NCI-H1417 treated with DMSO at 0.1 percent for 48 hours (cell line): ENCODE results near the gene SDC4.

Experiments used
- DNase-seq: peaks from one replicate; lab custom pipeline; 2025; lab: John Stamatoyannopoulos, UW

SDC4 gene

DNA sequence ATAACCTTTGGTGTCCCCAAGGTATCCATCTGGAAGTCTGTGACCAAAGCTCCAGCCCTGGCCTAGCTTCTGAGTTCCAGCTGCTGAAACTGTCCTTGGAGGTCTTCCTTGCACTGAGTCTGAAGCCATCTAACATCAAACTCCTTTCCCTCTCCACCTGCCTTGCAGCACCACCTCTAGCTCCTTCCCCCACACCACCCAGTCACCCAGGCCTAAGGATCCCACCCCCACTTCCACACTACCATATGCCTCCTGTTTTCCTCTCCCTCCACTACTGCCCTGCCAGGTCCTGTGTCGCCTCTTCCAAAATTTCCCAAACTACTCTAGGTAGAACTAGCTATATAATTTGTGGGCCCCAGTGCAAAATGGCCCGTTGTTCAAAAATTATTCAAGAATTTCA is 29.3 kb downstream of the SDC4 start:
- no peak for DNase-seq

DNA sequence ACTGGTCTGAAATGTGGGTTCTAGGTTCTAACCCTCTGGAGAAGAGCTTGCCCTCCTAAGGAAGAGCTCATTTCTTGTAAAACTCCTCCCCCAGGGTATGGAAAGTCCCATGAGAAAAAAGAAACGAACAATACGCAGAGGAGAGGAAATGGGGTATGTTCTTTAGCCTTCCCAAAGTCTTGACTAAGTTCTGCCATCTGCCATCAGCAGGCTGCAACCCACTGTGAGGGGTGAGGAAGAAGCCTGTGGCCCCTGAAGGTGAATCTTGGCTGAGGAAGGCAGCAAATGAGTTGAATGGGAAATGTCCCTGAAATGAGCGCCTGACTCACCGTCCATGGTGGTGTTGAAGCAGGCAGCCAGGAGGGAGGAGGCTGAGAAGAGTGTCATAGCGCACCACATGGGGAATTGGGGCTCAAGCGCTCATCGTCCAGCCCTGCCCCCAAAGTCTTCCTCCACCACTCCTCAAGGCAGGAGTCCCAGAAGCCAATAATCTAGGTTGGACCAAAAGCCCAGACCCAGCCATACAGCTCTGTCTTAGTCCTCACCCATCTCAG is 29.8 kb downstream of the SDC4 start:
- no peak for DNase-seq

DNA sequence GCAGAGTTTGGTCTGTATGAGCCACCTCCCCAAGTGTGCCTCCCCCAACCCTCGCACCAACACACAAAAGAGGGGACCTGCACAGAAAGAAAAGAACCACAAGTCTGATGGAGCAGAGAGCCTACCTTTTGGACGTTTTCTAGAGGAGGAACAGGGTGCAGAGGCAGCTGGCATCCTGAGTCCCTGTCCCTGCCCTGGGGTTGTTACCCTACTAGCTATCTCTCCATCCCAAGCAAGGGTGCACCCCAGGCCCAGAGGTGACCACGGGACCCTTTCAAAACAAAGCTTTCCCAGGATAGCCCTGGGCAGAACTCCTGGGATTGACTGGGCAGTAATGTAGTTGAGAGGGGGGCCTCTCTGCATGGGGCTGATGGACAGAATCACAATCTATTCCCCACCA is 30.4 kb downstream of the SDC4 start:
- no peak for DNase-seq

DNA sequence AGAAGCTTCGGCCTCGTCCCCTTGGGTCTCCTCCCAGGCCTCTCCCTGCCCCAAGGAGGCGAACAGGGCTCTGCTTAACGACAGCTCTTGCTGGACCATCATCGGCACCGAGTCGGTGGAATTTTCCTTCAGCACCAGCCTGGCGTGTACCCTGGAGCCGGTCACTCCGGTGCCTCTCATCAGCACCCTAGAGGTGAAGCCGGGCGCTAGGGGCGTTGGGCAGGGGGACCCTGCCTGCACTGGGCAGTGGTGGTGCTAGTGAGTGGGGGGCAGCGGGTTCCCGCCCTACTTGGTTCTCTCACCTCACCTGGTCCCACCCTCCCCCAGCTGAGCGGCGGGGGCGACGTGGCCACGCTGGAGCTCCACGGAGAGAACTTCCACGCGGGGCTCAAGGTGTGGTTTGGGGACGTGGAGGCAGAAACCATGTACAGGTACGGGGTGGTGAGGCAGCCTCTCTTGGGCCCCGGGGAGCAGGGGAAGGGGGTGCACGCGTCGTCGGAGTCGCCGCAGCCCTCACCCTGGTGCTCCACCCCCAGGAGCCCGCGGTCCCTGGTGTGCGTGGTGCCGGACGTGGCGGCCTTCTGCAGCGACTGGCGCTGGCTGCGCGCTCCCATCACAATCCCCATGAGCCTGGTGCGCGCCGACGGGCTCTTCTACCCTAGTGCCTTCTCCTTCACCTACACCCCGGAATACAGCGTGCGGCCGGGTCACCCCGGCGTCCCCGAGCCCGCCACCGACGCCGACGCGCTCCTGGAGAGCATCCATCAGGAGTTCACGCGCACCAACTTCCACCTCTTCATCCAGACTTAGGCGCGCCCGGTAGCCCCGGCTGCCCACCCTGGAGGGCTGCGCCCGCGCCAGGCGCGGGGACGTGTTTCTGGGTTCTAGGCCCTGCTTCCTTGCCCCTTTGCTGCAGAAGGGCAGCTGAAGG is 31.8 kb downstream of the SDC4 start:
- DNase-seq, result no peak

DNA sequence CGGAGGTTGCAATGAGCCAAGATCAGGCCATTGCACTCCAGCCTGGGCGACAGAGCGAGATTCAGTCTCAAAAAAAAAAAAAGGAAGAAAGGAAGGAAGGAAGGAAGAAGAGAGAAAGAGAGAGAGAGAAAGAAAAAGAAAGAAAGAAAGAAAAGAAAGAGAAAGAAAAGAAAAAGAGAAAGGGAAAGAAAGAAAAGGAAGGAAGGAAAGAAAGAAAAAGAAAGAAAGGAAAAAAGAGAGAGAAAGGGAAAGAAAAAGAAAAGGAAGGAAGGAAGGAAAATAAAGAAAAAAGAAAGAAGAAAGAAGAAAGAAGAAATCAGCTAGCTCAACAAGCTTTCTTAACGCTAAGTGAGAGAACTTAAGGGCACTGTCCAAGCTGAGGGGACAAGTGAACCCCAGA is 32.6 kb downstream of the SDC4 start:
- DNase-seq, result no peak

DNA sequence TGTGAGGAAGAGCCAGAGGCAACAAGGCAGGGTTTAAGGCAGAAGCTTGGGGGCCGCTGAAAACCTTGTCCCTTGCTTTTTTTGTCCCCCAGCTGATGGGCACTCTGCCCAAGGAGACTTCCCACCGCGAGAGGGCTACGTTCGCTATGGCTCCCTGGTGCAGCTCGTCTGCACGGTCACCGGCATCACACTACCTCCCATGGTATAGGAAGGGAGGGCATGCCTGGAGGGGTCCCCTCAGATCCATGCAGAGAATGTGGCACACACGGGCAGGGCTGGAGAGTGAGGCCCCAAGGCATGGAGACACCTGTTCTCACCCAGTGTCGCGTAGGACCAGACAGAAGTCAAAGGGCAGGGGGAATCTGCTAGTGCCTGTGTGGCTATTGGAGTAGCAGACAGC is 34.3 kb downstream of the SDC4 start:
- DNase-seq, result no peak

DNA sequence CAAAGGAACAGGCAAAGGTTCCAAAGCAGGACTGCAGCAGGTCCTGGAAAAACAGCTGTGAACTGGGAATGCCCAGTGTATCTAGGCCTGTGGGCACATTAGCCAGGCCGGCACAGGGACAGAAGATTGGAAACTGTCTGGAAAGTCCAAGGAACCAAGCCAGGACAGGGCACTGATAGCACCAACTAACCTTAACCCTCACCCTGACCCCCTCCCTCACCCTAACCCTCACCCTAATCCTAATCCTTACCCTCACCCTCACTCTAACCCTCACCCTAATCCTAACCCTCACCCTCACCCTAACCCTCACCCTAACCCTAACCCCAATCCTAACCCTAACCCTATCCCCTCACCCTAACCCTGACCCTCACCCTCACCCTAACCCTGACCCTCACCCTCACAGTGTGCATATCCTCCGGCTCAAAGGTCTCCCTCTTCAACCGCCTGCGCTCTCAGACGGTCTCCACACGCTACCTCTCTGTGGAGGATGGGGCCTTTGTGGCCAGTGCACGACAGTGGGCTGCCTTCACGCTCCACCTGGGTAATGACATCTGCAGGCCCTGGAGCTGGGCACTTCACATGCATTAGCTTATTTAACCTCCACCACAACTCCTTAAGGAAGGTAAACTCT is 35.0 kb downstream of the SDC4 start:
- DNase-seq, result no peak

DNA sequence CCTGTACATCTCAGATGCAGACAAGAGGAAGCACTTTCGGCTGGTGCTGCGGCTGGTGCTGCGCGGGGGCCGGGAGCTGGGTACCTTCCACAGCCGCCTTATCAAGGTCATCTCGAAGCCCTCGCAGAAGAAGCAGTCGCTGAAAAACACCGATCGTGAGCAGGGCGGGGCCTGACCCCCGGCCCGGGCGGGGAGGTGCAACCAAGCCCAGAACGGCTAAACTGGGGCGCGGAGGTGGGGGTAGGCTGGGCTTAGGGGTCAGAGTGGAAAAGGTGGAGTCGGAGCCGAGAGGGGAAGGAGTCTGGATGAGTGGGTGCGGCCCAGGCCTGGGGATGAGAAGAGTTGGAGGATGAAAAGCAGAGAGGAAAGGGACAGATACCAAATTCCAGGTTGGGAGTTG is 36.0 kb downstream of the SDC4 start:
- no peak for DNase-seq

DNA sequence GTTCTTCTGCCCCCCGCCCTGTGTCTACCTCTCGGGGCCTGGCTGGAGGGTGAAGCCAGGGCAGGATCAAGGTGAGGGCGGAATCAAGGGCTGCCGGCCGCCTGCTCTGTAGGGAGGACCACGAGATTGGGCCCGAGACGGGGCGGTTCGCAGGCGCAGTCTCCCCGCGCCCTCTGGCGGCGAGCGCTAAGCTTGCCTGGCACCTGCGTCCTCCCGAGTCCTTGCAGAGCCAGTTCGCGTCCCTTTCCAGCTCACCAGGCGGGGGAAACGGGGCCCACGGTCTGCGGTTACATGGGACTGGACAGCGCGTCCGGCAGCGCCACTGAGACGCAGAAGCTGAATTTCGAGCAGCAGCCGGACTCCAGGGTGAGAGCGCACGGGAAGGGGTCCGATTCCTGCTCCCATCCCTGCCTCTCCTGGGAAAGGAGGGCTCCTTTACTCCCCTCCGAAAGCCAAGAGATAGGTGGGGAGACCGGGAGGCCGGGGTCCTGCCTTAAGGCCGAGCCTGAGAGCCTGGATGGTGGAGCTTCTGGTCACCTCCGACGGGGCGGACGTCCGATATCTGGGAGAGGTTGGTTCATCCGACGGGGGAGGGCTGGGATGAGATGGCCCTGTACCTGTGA is 36.5 kb downstream of the SDC4 start:
- DNase-seq, result no peak

DNA sequence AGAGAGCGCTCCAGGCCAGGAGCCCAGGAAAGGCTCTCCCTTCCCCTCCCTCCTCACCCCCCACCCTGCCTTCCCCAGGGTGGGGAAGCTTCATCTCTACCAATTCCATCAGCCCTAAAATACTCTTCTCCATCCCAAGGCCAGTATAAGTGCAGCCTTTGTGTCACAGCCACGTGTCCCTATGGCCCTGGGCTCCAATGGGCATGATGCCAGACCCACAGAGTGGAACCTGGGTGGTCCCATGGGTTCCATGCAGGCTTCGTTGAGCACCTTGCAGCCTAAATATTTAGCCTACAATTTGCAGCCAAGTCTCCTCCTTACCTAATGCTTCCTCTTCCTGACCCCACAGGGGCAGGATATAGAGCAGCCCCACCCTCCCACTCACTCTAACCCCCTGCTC is 39.1 kb downstream of the SDC4 start:
- DNase-seq, result no peak

DNA sequence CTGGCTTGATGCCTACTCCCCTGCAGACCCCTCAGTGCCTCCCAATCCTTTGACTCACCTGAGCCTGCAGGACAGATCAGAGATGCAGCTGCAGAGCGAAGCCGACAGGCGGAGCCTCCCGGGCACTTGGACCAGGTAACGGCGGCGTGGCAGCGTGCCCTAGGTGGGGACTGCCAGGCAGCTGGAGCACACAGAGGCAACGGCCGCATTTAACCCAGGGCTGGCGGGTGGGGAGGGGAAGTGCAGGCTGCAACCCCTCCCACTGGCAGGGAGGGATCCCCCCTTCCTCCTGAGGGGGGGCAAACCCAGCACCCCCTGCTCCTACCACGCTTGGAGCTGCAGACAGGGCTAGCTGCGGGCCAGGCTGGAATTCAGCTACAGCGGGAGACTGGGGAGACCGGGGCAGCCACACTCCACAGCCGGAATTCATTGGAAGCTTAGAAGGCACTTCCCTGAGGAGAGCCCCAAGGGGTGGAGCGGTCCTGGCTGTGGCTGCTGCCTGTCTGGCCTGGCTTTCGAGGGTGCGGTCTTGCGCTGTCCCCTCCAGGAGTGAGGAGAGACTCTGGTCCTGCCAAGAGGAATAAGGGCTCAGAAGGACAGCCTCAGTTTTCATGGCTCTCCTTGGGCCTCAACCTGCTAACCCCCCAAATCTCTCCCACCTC is 40.0 kb downstream of the SDC4 start, which contains the start of gene MATN4:
MATN4 (minus strand) TSS at position 183 of the 662 bp plus-strand sequence. CDS start 2,717 bp downstream, outside the sequence.
- DNase-seq, result no peak

DNA sequence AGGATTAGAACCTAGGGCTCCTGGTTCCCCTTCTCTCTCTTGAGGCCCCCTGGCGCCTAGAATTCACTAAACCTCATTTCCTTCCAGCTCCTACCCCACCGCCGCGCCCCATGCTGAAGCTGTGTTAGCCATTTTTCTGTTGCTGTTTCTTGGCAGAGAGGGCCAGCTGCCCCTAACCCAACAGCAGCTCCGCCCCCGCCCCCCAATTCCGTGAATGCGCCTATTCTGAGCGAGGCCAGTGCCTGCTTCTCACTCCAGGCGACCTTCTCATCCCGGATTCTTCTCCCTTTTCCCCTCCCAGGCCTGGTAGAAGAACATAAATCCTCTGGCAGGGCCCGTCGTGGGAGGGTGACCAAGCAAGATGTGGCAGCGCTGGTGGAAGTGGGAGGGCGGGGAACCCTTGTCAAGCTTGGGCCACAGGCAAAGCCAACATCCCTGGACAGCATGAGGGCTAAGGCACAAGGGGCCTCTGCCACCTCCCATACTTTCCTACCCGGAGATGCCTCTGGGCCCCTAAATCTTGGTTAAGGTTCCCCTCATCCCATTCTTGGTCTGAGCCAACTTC is 41.1 kb downstream of the SDC4 start:
- no peak for DNase-seq

DNA sequence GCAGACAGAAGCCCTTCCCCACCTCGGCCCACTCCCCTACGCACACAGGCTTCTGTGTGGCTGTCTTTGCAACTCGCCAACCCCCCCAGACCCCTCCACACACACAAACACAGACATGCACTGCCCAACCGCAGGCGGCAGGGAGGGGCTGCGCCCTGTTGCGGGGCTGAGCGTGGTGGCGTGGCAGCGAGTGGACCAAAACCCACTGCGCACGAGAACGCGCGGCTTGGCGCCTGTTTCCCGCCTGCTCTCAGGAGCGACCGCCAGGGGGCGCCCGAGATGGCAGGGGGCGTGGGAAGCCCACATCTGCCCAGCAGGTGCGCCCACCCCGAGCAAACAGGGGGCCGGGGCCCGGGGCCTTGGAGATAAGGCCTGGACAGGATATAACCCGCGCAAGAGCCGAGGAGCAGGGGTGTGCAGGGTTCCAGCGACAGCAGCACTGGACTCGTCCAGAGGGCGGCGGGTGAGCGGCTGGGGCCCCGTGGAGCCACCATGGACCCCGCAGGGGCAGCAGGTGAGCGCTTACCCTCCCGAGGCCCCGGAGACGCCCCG is 41.7 kb downstream of the SDC4 start, which contains the start of gene RBPJL:
RBPJL (plus strand) TSS at position 410 of the 552 bp plus-strand sequence; CDS start at position 493, 83 bp downstream.
- DNase-seq, result no peak

DNA sequence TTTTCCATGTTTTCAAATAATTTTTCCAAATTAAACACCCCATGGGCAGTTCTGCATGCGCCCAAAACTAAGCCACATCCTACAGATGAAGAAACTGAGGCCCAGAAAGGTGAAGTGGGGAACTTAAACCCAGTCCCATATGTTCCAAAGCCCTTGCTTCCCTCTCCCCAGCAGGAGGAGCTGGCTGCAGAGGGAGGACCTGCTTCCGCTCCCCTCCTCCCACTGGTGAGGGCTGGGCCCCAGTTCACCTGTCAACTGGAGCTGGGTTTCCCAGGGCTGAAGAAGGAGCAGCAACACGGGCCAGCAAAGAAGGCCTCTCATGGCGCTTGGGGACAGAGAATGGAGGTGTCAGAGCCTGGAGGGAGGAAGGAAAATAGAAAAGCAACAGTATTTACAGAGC is 43.0 kb downstream of the SDC4 start:
- no peak for DNase-seq

DNA sequence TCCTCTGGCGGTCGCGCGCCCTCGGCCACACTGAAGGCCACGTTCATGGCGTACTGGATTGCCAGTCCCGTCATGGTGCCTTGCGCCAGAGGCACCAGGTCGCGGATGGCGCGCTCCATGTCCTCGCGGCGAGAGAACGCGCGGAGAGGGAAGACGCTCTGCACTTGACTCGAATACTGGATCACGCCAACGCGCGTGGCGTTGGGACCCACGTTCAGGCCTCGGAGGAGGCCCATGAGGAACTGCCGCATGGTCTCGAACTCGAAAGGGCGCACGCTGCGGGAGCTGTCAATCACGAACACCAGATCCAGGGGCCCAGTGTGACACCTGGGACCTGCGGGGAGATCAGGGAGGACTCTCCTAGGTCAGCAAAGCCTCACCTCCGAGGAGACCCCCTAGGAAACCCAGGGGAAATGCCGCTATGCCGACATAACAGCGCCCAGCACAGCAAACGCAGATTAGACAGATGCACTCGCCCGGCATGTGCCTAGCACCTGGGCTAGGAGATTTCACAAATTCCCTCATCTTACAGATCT is 43.7 kb downstream of the SDC4 start:
- no peak for DNase-seq

DNA sequence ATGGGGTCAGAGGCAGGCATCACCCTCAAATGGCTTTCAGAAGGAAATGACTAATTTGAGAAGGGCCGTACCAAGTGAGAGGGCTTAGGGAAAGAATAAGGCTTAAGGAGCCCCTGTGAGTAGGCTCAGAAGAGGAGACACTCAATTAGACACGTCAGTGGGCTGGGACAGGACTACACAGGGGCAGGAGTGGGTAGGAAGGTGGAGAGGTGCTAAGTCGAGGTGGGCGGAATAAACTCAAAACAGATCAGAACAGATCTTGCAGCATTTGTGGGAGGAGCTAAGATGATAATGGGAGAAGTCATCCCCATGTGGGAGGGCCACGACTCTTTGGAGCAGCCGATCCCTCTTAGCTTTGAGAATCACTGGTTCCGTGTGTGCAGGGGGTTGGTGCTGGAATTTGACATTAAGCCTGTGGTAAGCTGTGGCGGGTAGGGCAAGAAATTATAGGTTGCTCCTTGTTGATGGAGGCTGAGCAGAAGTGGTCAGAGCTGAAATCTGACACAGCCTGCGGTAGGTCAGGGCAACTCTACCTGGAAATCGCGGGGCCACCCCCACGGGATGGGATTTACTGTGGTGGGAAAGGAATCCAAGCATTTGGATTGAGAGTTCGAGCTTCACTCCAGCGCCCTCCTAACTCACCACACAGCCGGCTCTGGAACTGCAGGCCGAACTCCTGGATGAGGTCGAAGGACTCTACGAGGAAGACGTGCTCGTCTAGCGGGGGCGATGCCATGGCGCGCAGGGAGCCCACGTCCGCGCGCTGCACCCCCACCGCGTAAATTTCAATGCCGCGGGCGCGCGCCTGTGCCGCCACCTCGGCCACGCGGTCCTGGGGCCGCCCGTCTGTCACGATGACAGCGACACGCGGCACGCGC is 44.4 kb downstream of the SDC4 start:
- no peak for DNase-seq

DNA sequence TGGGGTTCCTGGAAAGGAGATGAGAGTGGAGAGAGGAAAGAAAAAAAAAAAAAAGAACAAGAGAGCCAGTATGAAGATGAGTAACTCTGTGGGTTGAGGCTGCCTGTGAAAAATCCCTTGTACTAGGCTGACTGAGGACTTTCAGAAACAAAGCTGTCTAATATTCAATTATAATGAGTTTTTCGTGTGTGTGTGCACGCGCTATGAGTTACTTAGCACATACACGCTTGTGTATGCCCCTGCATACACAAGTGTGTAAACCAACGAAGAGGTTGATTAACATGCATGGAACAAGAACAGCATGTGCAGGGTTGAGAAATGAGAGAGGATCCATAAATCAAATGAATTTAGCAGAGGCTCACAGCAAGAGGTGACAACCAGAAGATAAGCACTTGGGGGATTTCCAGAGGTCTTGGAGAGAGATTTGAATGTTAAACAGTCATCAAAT is 46.4 kb downstream of the SDC4 start:
- DNase-seq, result no peak

DNA sequence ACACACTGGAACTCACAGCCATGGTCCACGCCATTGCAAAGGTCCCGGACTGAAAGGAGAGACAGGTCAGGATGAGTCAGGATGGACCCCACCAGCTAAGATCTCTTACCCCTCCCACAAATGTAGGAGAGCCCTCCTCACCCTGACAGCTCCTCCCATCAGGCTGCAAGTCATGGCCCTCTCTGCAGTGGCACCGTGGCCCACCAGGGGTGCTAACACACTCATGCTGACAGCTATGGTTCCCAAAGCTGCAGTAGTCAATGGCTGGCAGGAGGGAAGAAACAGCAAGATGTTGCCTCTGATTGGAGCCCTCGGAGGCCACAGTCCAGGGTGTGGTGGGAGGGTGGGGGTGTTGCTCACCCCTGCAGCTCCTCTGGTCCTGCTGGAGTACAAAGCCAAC is 47.3 kb downstream of the SDC4 start:
- no peak for DNase-seq

DNA sequence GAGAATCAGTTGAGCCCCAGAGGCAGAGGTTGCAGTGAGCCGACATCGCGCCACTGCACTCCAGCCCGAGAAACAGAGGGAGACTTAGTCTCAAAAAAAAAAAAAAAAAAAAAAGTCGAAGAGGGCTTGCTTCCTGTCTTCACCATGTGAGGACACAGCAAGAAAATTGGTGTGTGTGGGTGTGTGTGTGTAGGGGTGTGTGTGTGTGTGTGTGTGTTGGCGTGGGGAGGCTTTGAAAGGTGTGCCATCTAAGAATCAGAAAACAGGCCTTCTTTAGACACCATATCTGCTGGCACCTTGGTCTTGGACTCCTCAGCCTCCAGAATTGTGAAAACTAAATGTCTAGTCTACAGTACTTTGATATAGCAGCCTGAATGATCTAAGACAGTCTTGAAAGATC is 48.4 kb downstream of the SDC4 start:
- no peak for DNase-seq
